ENCODE data around the gene LEFTY1.
"Not testable (repeated sequence)": the region's sequence is repeated elsewhere in the genome, so short reads cannot be mapped to it uniquely, and the experiment has no call there.

The LEFTY1 gene

DNA sequence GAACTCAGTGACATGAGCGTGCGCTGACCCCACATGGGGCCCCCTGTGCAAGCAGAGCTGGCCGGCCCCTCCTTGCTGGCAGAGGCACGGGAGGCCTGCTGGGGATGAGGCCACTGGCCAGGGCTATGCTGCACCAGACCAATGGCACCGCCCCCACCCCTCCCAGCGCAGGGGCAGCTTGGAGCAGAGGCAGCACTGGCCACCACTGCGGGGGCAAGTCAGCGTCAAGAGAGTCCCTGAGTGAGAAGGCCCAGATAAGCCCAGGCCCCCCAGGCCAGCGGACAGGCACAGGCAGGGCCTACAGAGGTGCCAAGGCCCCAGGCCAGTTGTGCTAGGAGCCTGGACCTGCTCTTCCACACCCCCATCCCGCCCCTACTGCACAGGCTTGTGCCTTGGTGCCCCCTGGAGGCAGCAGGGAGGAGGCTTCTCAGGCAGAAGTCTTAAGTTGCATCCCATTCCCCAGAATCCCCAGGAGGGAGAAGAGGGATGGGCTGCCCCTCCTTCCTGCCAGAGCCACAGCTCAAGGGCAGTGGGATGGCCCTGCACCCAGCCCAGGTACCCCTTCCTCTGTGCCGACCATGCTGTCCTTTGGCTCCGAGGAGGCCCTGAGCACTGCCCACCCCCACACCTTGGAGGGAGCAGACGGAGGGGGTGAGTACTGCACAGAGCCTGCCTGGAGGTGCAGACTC, 43.2 kb downstream of the LEFTY1 start:
- peak; percentile 55 to 61 for DNase-seq

DNA sequence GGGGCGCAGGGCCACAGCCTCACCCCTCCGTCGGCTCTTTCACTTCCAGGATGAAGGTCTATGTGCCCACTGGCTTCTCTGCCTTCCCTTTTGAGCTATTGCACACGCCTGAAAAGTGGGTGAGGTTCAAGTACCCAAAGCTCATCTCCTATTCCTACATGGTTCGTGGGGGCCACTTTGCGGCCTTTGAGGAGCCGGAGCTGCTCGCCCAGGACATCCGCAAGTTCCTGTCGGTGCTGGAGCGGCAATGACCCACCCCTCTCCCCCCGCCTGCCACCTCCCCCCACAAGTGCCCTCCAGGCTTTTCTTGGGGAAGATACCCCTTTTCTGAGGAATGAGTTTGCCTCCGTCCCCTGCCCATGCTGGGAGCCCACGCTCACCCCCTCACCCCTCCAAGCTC, 43.8 kb downstream of the LEFTY1 start:
- no peak for DNase-seq

DNA sequence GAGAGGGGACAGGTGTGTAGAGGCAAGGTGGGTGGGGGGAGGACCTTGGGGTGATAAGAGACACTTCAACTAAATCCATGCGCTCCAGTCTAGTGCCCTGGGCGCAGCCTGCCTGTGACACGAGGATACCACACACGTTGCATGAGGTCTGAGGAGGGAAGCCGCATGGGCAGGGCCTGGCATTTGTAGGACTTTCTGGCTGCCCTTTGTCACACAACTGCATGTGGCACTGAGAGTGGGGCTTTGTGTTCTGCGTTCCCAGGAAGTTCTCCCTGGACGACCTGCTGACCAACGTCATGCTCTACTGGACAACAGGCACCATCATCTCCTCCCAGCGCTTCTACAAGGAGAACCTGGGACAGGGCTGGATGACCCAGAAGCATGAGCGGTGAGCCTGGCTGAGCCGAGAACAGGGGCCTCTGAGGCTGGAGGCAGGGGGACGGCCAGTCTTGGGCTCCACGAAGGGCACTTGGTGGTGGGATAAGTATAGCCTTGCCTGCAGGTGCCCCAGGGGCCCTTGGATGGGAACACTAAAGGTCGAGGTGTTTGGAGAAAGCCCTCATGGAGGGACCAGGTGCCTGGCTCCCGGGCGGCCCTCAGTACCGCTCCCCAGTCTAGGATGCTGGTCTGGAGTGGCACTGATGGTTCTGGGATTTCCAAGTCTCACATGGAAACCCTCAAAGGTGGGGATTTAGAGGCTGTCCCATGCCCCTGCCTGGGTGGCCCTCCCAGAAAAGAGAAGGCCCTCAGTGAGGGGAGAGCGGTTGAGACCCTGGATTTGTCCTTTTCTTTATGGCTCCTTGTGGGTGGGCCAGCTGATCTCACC, 44.5 kb downstream of the LEFTY1 start:
- DNase-seq: no peak

DNA sequence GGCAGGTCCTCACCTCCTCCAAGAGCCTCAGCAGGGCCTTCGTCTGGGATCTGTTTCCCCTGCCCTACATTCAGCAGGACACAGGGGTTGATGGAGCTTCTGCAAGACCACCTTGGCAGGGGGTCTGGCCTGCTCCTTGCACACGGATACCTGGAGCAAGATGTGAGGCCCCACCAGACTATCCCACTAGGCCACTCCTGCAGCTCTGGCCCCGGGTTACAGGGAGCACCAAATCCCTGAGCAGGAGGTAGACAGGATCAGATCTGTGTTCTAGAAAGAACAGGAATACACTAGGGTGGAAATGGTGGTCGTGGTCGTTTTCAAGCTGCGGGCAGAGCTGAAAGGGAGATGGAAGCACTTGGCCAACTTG, 45.5 kb downstream of the LEFTY1 start:
- no peak for DNase-seq

DNA sequence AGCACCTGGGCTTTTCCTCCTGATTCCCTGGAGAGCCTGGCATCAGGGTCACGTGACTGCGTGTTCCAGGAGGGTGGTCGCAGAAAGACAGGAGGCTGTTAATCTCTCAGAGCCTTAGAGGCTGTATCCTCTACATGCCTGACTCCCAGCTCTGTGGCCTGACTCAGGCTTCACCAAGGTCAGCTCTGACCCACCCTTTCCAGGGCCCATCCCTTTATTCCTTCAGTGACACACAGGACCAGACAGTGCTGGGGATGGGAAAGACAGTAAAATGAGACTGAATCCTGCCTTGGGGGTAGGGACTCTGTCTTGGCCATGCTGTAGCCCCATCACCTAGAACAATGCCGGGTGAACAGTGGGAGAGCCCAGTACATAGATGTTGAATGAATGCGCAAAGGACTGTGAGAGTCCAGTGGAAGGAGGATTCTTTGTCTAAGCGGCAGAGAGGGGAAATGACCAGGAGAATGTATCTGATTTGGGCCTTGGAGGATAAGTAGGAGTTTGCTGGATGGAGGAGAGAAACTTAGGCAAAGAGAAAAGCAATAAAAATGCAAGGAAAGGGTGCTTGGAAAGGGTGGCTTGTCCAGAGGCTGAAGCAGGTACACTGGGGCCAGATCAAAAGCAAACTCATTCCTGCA, 46.0 kb downstream of the LEFTY1 start:
- DNase-seq: no peak

DNA sequence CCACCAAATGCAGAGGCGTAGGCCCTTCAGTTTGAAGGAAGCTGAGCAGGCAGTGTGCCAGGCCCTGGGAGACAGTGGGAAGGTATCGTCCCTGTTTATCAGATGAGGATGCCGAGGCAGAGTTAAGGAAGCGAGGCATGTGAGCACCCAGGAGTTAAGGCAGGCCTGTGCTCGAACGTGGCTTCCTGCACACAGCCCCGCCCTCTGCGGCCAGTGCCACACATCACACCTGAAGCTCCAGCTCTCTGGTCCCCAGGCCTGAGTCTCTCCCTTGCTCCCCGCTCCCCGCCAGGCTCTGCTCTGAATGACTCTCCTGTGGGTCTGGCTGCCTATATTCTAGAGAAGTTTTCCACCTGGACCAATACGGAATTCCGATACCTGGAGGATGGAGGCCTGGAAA, 46.9 kb downstream of the LEFTY1 start:
- no peak for DNase-seq

DNA sequence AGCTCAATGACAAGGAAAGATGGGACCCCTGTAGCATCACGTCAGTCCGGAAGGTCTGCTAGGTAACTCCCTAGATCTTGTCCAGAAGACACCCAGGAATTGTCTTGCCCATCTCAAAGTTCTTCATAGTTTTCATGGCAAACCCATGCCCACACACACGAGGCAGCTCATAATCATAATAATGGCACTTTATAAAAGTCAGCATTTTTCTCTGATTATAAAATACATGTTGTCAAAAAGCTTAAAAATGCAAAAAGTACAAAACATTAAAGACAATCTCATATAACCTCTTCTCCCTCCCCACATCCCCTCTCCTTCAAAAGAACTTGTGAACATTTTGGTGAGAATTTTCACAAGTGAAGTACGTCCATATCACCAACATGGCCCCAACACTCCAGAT, 48.2 kb downstream of the LEFTY1 start:
- DNase-seq: no peak

DNA sequence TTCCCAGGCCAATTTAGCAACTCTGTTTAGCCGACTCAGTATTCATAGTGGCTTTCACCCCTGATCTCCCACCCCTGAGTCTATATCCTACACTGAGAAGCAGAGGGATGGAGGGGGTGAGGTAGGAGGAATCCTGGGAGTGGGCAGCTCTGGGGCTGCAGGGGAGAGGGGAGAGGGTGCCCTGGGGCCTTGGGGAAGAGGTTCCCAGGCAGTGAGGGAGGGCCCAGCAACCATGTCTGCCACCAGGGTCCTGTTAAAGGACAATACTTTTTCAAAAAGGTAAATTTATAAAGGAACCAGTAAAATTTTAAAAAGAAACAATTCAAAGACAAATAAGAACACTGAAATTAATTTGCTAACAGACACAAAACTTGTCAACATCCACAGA, 48.7 kb downstream of the LEFTY1 start:
- DNase-seq: no peak

DNA sequence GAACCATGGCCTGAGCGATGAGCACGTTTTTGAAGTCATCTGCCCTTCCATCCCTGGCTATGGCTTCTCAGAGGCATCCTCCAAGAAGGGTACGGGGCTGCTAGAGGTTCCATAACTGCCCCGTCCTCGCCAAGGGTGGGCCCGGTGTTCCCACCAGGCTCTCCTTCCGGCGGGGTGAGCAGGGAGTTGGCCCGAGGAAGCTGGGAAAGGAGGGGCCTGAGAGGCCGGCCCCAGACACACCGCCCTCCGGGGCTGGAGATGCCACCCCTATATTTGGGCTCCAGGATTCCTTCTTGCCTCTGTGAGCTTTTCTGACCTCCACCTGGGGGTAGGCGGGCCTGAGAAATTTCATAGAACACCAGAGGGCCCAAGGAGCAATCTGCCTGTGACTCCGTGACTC, 50.2 kb downstream of the LEFTY1 start:
- DNase-seq: no peak

DNA sequence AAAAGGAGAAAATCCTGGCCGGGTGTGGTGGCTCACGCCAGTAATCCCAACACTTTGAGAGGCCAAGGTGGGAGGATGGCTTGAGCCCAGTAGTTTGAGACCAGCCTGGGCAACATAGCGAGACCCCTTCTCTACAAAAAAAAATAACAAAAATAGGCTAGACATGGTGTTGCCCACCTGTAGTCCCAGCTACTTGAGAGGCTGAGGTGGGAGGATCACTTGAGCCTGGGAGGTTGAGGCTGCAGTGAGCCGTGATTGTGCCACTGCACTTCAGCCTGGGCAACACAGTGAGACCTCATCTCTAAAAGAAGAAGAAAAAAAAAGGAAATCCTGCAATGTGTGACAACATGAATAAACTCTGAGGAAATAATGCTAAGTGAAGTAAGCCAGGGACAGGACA, 52.6 kb downstream of the LEFTY1 start:
- DNase-seq: not testable (repeated sequence)

Data from Kasumi-1 (cell line).